GM21786 (cell line): ENCODE measurements around the gene OR7A5.
"Not testable (repeated sequence)": the region's sequence is repeated elsewhere in the genome, so short reads cannot be mapped to it uniquely, and the experiment has no call there.

Source experiments
- ATAC-seq: cut with Tn5 transposase; IDR thresholded peaks from one replicate; pipeline ENCODE4 v1.9.1; 2021; ENCODE audit not compliant: unreplicated experiment

Gene OR7A5

GRCh38 chr19:14785102-14785793 is 49.7 kb downstream of the OR7A5 start:
- ATAC-seq = not testable (repeated sequence)

GRCh38 chr19:14784730-14785101 is 50.3 kb downstream of the OR7A5 start:
- ATAC-seq = not testable (repeated sequence)

GRCh38 chr19:14783410-14783998 is 51.5 kb downstream of the OR7A5 start:
- not testable (repeated sequence) for ATAC-seq

GRCh38 chr19:14782626-14783409 is 52.2 kb downstream of the OR7A5 start:
- no peak for ATAC-seq

- ATAC-seq = not testable (repeated sequence)
Measured at GRCh38 chr19:14781713-14782536, 53.1 kb downstream of the OR7A5 start.

GRCh38 chr19:14780622-14781225 is 54.3 kb downstream of the OR7A5 start:
- not testable (repeated sequence) for ATAC-seq

GRCh38 chr19:14779151-14779550 is 55.8 kb downstream of the OR7A5 start:
- no peak for ATAC-seq

- ATAC-seq = not testable (repeated sequence)
Measured at GRCh38 chr19:14778110-14778845, 56.7 kb downstream of the OR7A5 start, which contains the start of gene ADGRE2. TSS of gene ADGRE2 (minus strand) at chr19:14778560. CDS start at chr19:14776756, 1,804 bp downstream.

- ATAC-seq = not testable (repeated sequence)
Measured at GRCh38 chr19:14777645-14778044, 57.3 kb downstream of the OR7A5 start.
